ENCODE measurements around the gene TTC3. TPM values are rescaled to one million over a fixed set of nuclear protein-coding genes. Genes with fewer than 3 reads are reported as not detected.

TTC3 gene
- total and polyA plus RNA-seq, 2 donors from 2014 or later = 22.3 to 102 TPM

- intact Hi-C loops (cut with DNase I) = no loop called here
- Histone ChIP-seq H3K9me3 (ENCODE audit: control insufficient read depth in 2 of 3, insufficient read depth in 1 of 3, low read length in 3 of 3) (no peaks in the 10 kb centered on the region), H3K36me3 (ENCODE audit: control insufficient read depth in 2 of 3, insufficient read depth in 3 of 3, low read length in 3 of 3) (peaks cover 6 to 39% (median 8%) of the 10 kb centered on the region in 3 donors)
Measured at GRCh38 chr21:37159053-37159776, 86.2 kb downstream of the TTC3 start.

GRCh38 chr21:37159949-37160348, 86.9 kb downstream of the TTC3 start:
- intact Hi-C loops (cut with DNase I) = no loop called here
- no peak for DNase-seq
- TF ChIP-seq CTCF (IDR thresholded peaks at IDR 0.05; ENCODE audit: borderline replicate concordance, extremely low read depth, insufficient read depth) = no peak
- Histone ChIP-seq H3K4me3 (ENCODE audit: low read length in 3 of 3) (no peak overlapping the region), H3K4me1 (ENCODE audit: control insufficient read depth in 2 of 3, insufficient read depth in 2 of 3, low read depth in 1 of 3, low read length in 3 of 3) (no peaks in the 10 kb centered on the region), H3K27ac (ENCODE audit: low read depth in 2 of 2, low read length in 2 of 2) (no peak overlapping the region), H3K9ac (ENCODE audit: low read length in 3 of 3) (no peak overlapping the region), H3K9me3 (ENCODE audit: control insufficient read depth in 2 of 3, insufficient read depth in 1 of 3, low read length in 3 of 3) (no peaks in the 10 kb centered on the region), H3K27me3 (ENCODE audit: control insufficient read depth, insufficient read depth, low read length) (no peaks in the 10 kb centered on the region), H3K36me3 (ENCODE audit: control insufficient read depth in 2 of 3, insufficient read depth in 3 of 3, low read length in 3 of 3) (peaks cover 6 to 36% (median 6%) of the 10 kb centered on the region in 3 donors)
- no peak for FAIRE-seq

More at GRCh38 chr21:37159053-37159776, 86.2 kb downstream of the TTC3 start:
- Histone ChIP-seq H3K4me3 (ENCODE audit: low read length in 3 of 3) (no peak overlapping the region), H3K27ac (ENCODE audit: low read depth in 2 of 2, low read length in 2 of 2) (no peak overlapping the region), H3K27me3 (ENCODE audit: control insufficient read depth, insufficient read depth, low read length) (no peaks in the 10 kb centered on the region), H3K9ac (ENCODE audit: low read length in 3 of 3) (no peak overlapping the region), H3K4me1 (ENCODE audit: control insufficient read depth in 2 of 3, insufficient read depth in 2 of 3, low read depth in 1 of 3, low read length in 3 of 3) (no peaks in the 10 kb centered on the region)
- DNase-seq (no peak), FAIRE-seq (no peak)
- TF ChIP-seq CTCF (IDR thresholded peaks at IDR 0.05; ENCODE audit: borderline replicate concordance, extremely low read depth, insufficient read depth) = no peak

GRCh38 chr21:37164742-37165141, 91.7 kb downstream of the TTC3 start:
- FAIRE-seq = no peak
- Histone ChIP-seq H3K27me3 (ENCODE audit: control insufficient read depth, insufficient read depth, low read length) (no peaks in the 10 kb centered on the region), H3K9me3 (ENCODE audit: control insufficient read depth in 2 of 3, insufficient read depth in 1 of 3, low read length in 3 of 3) (no peaks in the 10 kb centered on the region), H3K36me3 (ENCODE audit: control insufficient read depth in 2 of 3, insufficient read depth in 3 of 3, low read length in 3 of 3) (peaks cover 5 to 28% (median 6%) of the 10 kb centered on the region in 3 donors), H3K4me3 (ENCODE audit: low read length in 3 of 3) (no peak overlapping the region), H3K27ac (ENCODE audit: low read depth in 2 of 2, low read length in 2 of 2) (no peak overlapping the region), H3K4me1 (ENCODE audit: control insufficient read depth in 2 of 3, insufficient read depth in 2 of 3, low read depth in 1 of 3, low read length in 3 of 3) (no peaks in the 10 kb centered on the region), H3K9ac (ENCODE audit: low read length in 3 of 3) (no peak overlapping the region)
- intact Hi-C loops (cut with DNase I) = no loop called here
- DNase-seq = no peak
- TF ChIP-seq CTCF (IDR thresholded peaks at IDR 0.05; ENCODE audit: borderline replicate concordance, extremely low read depth, insufficient read depth) = no peak

Measured in kidney (tissue), 14 donors.